Measurements from ENCODE around the gene ABHD2.

GRCh38 chr15:89150762-89151664, 62.8 kb downstream of the ABHD2 start:
- TF ChIP-seq, protein P1, sequence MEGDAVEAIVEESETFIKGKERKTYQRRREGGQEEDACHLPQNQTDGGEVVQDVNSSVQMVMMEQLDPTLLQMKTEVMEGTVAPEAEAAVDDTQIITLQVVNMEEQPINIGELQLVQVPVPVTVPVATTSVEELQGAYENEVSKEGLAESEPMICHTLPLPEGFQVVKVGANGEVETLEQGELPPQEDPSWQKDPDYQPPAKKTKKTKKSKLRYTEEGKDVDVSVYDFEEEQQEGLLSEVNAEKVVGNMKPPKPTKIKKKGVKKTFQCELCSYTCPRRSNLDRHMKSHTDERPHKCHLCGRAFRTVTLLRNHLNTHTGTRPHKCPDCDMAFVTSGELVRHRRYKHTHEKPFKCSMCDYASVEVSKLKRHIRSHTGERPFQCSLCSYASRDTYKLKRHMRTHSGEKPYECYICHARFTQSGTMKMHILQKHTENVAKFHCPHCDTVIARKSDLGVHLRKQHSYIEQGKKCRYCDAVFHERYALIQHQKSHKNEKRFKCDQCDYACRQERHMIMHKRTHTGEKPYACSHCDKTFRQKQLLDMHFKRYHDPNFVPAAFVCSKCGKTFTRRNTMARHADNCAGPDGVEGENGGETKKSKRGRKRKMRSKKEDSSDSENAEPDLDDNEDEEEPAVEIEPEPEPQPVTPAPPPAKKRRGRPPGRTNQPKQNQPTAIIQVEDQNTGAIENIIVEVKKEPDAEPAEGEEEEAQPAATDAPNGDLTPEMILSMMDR (IDR thresholded peaks at IDR 0.05 in 4 of 5, conservative IDR thresholded peaks at IDR 0.05 in 1 of 5): no peak
- TF ChIP-seq POLR2A (IDR thresholded peaks at IDR 0.05): no peak

All from gastrocnemius medialis (tissue), 4 donors.